ENCODE measurements around the gene DGUOK. TPM values are rescaled to one million over a fixed set of nuclear protein-coding genes. Genes with fewer than 3 reads are reported as not detected.
A peak's percentile ranks its signal among the peaks of the same experiment; 100 is the strongest.

Gene DGUOK
- total RNA-seq, 1 experiment from 2014 or later: 78.5 TPM

DNA sequence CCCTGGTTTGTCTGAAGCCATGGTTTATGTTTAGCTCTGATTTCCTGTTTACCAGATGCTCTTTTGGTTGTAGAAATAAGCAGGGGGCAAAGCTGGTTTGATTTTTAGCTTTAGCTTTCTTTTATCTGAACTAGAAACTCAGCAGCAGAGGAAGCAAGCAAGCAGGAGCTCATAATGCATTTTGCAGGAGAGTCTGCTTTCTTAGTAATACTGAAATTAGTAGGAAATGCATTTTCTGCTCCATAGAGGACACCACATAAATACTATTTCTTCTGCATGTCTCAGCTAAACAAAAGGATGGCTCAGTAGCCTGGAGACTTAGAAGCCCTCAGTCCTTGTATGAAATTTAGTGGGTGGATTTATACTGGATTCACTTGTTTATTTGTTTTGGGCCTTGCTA is 23.1 kb downstream of the DGUOK start:
- DNase-seq (ENCODE audit: low read depth, low spot score) (no peak), ATAC-seq (no peak)
- H3K4me3 ChIP-seq (ENCODE audit: low read depth in 2 of 2, low read length in 2 of 2): no peak overlapping the region
- in situ Hi-C loops (cut with HindIII; ENCODE audit: low pct_unique_long_range_greater_than_20kb, low sequenced_read_pairs) (no loop called here), intact Hi-C loops (cut with micrococcal nuclease; ENCODE audit: unreplicated experiment) (no loop called here)
- H3K27me3 ChIP-seq (ENCODE audit: control insufficient read depth, insufficient read depth, low read length): no peaks in the 10 kb centered on the region
- no TSS peak for BruUV-seq (replicated peaks)
- H3K36me3 ChIP-seq (ENCODE audit: control insufficient read depth, insufficient read depth, low read length): peaks cover 19% of the 10 kb centered on the region
- TF ChIP-seq TCF7L2 (IDR thresholded peaks at IDR 0.05; ENCODE audit: low read depth, low read length) (no peak), POLR2AphosphoS5 (IDR thresholded peaks at IDR 0.05; ENCODE audit: low read depth, low read length) (no peak)
- TF ChIP-seq, protein P1, sequence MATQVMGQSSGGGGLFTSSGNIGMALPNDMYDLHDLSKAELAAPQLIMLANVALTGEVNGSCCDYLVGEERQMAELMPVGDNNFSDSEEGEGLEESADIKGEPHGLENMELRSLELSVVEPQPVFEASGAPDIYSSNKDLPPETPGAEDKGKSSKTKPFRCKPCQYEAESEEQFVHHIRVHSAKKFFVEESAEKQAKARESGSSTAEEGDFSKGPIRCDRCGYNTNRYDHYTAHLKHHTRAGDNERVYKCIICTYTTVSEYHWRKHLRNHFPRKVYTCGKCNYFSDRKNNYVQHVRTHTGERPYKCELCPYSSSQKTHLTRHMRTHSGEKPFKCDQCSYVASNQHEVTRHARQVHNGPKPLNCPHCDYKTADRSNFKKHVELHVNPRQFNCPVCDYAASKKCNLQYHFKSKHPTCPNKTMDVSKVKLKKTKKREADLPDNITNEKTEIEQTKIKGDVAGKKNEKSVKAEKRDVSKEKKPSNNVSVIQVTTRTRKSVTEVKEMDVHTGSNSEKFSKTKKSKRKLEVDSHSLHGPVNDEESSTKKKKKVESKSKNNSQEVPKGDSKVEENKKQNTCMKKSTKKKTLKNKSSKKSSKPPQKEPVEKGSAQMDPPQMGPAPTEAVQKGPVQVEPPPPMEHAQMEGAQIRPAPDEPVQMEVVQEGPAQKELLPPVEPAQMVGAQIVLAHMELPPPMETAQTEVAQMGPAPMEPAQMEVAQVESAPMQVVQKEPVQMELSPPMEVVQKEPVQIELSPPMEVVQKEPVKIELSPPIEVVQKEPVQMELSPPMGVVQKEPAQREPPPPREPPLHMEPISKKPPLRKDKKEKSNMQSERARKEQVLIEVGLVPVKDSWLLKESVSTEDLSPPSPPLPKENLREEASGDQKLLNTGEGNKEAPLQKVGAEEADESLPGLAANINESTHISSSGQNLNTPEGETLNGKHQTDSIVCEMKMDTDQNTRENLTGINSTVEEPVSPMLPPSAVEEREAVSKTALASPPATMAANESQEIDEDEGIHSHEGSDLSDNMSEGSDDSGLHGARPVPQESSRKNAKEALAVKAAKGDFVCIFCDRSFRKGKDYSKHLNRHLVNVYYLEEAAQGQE (IDR thresholded peaks at IDR 0.05; ENCODE audit: insufficient read depth in 1 of 2, low read depth in 2 of 2, low read length in 1 of 2): no peak
- TF ChIP-seq, protein P2, sequence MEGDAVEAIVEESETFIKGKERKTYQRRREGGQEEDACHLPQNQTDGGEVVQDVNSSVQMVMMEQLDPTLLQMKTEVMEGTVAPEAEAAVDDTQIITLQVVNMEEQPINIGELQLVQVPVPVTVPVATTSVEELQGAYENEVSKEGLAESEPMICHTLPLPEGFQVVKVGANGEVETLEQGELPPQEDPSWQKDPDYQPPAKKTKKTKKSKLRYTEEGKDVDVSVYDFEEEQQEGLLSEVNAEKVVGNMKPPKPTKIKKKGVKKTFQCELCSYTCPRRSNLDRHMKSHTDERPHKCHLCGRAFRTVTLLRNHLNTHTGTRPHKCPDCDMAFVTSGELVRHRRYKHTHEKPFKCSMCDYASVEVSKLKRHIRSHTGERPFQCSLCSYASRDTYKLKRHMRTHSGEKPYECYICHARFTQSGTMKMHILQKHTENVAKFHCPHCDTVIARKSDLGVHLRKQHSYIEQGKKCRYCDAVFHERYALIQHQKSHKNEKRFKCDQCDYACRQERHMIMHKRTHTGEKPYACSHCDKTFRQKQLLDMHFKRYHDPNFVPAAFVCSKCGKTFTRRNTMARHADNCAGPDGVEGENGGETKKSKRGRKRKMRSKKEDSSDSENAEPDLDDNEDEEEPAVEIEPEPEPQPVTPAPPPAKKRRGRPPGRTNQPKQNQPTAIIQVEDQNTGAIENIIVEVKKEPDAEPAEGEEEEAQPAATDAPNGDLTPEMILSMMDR (IDR thresholded peaks at IDR 0.05): no peak
- H3K9me3 ChIP-seq (ENCODE audit: control insufficient read depth, insufficient read depth, low read depth, low read length): no peaks in the 10 kb centered on the region
- H3K27ac ChIP-seq (ENCODE audit: low read length): no peak overlapping the region
- CTCF ChIA-PET: no interaction called here
- POLR2A ChIA-PET: no interaction called here
- no peaks in the 10 kb centered on the region for H3K4me1 ChIP-seq (ENCODE audit: control insufficient read depth, insufficient read depth, low read length)

DNA sequence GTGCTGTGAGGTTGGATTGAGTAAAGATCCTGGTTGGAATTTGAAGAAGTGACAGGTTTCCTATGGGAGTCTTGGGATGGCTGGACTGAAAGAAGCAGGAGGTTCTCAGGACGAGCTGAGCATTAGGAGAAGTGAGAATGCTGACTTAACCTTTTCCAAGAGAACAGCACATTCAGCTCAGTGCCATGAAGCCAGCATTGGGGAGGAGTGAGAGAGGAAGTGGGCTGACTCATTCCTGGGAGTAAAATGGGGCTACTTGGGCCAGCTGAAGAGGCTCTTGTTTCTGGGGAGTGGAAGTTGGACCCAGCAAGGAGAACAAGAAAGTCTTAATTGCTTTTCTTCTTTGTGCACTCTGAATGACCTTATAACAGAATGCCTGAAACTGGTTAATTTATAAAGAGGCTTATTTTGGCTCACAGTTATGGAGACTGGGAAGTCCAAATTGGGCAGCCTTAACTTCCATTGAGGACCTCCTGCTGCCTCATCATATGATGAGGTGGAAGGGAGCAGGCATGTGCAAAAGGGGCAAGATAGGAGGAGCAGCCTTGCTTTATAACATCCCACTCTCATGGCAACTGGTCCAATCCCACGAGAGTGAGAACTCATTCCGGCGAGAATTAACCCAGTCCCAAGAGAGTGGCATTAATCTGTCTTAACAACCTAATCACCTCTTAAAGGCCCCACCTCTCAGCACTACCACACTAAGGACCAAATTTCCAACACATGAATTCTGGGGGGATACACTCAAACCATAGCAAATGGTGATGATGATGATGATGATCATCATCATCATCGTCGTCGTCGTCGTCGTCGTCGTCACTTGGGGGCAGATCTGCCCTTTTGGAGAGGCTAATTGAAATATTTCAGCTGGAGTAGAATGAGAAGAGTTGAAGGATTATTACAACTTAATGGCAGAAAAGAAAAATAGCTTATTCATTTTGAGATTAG is 26.1 kb downstream of the DGUOK start:
- intact Hi-C loops (cut with micrococcal nuclease; ENCODE audit: unreplicated experiment) (no loop called here), in situ Hi-C loops (cut with HindIII; ENCODE audit: low pct_unique_long_range_greater_than_20kb, low sequenced_read_pairs) (no loop called here)
- TF ChIP-seq, protein P1 (IDR thresholded peaks at IDR 0.05; ENCODE audit: insufficient read depth in 1 of 2, low read depth in 2 of 2, low read length in 1 of 2): no peak
- no peak for TF ChIP-seq TCF7L2 (IDR thresholded peaks at IDR 0.05; ENCODE audit: low read depth, low read length)
- TF ChIP-seq POLR2AphosphoS5 (IDR thresholded peaks at IDR 0.05; ENCODE audit: low read depth, low read length): no peak
- TF ChIP-seq, protein P2 (IDR thresholded peaks at IDR 0.05): no peak
- TF ChIP-seq SIN3A (IDR thresholded peaks at IDR 0.05; ENCODE audit: borderline replicate concordance, insufficient read depth, low read depth, low read length): no peak
- H3K36me3 ChIP-seq (ENCODE audit: control insufficient read depth, insufficient read depth, low read length): peaks cover 18% of the 10 kb centered on the region
- no TSS peak for BruUV-seq (replicated peaks)
- no peaks in the 10 kb centered on the region for H3K27me3 ChIP-seq (ENCODE audit: control insufficient read depth, insufficient read depth, low read length)
- no peak overlapping the region for H3K4me3 ChIP-seq (ENCODE audit: low read depth in 2 of 2, low read length in 2 of 2)
- ATAC-seq (0 out of 2 replicates have a peak, but pooled peaks have one; percentile 45), DNase-seq (ENCODE audit: low read depth, low spot score) (no peak)
- ChIA-PET POLR2A (no interaction called here), CTCF (no interaction called here)
- H3K27ac ChIP-seq (ENCODE audit: low read length): no peak overlapping the region
- no peaks in the 10 kb centered on the region for H3K4me1 ChIP-seq (ENCODE audit: control insufficient read depth, insufficient read depth, low read length)
- H3K9me3 ChIP-seq (ENCODE audit: control insufficient read depth, insufficient read depth, low read depth, low read length): no peaks in the 10 kb centered on the region
